Measurements from ENCODE around the gene CHRNA4. TPM values are rescaled to one million over a fixed set of nuclear protein-coding genes. Genes with fewer than 3 reads are reported as not detected.

CHRNA4 gene
- total and polyA plus RNA-seq, 9 of the 15 experiments (the other 6 are each of a cell fraction or from before 2014, with no cell fraction given), result not detected

DNA sequence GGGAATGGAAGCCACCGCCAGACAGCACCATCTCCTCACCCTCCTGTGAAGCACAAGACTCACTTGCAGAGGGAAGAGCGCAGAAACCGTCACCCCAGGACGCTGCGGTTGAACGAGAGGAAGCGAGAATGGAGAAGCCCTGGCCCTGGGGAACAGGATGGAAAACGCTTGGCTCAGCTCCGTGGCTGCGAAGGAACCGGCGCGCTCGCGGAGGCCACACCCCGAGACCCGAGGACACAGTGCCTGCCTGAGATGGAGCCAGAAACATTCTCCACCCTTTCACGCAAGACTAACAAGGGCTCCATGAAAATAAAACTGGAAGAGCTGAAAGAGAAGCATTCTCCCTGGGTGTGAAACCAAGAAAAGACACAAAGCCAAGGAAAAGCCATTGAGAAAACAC, 25.3 kb upstream of the CHRNA4 start:
- Histone ChIP-seq H2AFZ (ENCODE audit: low read depth, low read length) (no peak overlapping the region), H3K4me2 (ENCODE audit: insufficient read depth, low read length) (no peak overlapping the region), H3K9me3 (replicated peaks; ENCODE audit: control insufficient read depth, insufficient read depth, low read depth, low read length) (peaks cover 8% of the 10 kb centered on the region), H3K4me3 (no peak overlapping the region), H3K9ac (ENCODE audit: insufficient read depth in 1 of 2, low read depth in 2 of 2, low read length in 2 of 2) (no peak overlapping the region), H3K9me1 (ENCODE audit: control insufficient read depth, insufficient read depth, low read length) (no peaks in the 10 kb centered on the region), H3K4me1 (replicated peaks in 1 of 2; ENCODE audit: control insufficient read depth in 2 of 2, insufficient read depth in 2 of 2, low read length in 2 of 2) (peaks cover 0 to 5% of the 10 kb centered on the region in 2 experiments; a peak in 2 of 5 replicates), H3K27ac (ENCODE audit: extremely low read depth, low read depth, low read length) (no peak overlapping the region), H4K20me1 (replicated peaks; ENCODE audit: control insufficient read depth, insufficient read depth, low read length) (no peaks in the 10 kb centered on the region), H3K27me3 (ENCODE audit: control insufficient read depth in 2 of 2, insufficient read depth in 2 of 2, low read length in 2 of 2) (peaks cover 0 to 3% of the 10 kb centered on the region in 2 experiments; a peak in 3 of 5 replicates), H3K79me2 (ENCODE audit: control insufficient read depth, insufficient read depth, low read length) (no peaks in the 10 kb centered on the region), H3K36me3 (ENCODE audit: control insufficient read depth, insufficient read depth, low read length) (no peaks in the 10 kb centered on the region)
- intact Hi-C loops (cut with micrococcal nuclease) (no loop called here), in situ Hi-C loops (cut with MboI) (no loop called here)
- ATAC-seq, result no peak
- 47% methylated on average over 18 of the region's 18 CpGs for WGBS (ENCODE audit: insufficient coverage, low coverage, missing lambda C conversion rate)
- BruUV-seq (replicated peaks), result no TSS peak
- FAIRE-seq, result no peak
- DNase-seq (ENCODE audit: extremely low read depth in 1 of 4, low spot score in 3 of 4), result no peak
- POLR2A ChIA-PET, result no interaction called here
- CTCF ChIA-PET (ENCODE audit: low intra/inter-chr PET ratio), result no interaction called here
- no peak for TF ChIP-seq ZZZ3 (IDR thresholded peaks at IDR 0.05)
- TF ChIP-seq ZNF354B (CRISPR knock-in tag; IDR thresholded peaks at IDR 0.05), result no peak
- TF ChIP-seq, protein P1, sequence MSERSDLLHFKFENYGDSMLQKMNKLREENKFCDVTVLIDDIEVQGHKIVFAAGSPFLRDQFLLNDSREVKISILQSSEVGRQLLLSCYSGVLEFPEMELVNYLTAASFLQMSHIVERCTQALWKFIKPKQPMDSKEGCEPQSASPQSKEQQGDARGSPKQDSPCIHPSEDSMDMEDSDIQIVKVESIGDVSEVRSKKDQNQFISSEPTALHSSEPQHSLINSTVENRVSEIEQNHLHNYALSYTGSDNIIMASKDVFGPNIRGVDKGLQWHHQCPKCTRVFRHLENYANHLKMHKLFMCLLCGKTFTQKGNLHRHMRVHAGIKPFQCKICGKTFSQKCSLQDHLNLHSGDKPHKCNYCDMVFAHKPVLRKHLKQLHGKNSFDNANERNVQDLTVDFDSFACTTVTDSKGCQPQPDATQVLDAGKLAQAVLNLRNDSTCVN (CRISPR knock-in tag; IDR thresholded peaks at IDR 0.05), result no peak
- TF ChIP-seq, protein P2, sequence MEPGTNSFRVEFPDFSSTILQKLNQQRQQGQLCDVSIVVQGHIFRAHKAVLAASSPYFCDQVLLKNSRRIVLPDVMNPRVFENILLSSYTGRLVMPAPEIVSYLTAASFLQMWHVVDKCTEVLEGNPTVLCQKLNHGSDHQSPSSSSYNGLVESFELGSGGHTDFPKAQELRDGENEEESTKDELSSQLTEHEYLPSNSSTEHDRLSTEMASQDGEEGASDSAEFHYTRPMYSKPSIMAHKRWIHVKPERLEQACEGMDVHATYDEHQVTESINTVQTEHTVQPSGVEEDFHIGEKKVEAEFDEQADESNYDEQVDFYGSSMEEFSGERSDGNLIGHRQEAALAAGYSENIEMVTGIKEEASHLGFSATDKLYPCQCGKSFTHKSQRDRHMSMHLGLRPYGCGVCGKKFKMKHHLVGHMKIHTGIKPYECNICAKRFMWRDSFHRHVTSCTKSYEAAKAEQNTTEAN (CRISPR knock-in tag; IDR thresholded peaks at IDR 0.05), result no peak
- no peak for TF ChIP-seq RBM14 (IDR thresholded peaks at IDR 0.05; ENCODE audit: borderline replicate concordance, insufficient read depth, low read depth, low read length)
- TF ChIP-seq FIP1L1 (IDR thresholded peaks at IDR 0.05; ENCODE audit: low read depth, low read length, poor library complexity, severe bottlenecking), result no peak
- no peak for TF ChIP-seq SNIP1 (IDR thresholded peaks at IDR 0.05; ENCODE audit: low read depth)
- TF ChIP-seq NFIC (IDR thresholded peaks at IDR 0.05), result no peak
- no peak for TF ChIP-seq GATA2 (CRISPR knock-in tag; IDR thresholded peaks at IDR 0.05)
- TF ChIP-seq, protein P3, sequence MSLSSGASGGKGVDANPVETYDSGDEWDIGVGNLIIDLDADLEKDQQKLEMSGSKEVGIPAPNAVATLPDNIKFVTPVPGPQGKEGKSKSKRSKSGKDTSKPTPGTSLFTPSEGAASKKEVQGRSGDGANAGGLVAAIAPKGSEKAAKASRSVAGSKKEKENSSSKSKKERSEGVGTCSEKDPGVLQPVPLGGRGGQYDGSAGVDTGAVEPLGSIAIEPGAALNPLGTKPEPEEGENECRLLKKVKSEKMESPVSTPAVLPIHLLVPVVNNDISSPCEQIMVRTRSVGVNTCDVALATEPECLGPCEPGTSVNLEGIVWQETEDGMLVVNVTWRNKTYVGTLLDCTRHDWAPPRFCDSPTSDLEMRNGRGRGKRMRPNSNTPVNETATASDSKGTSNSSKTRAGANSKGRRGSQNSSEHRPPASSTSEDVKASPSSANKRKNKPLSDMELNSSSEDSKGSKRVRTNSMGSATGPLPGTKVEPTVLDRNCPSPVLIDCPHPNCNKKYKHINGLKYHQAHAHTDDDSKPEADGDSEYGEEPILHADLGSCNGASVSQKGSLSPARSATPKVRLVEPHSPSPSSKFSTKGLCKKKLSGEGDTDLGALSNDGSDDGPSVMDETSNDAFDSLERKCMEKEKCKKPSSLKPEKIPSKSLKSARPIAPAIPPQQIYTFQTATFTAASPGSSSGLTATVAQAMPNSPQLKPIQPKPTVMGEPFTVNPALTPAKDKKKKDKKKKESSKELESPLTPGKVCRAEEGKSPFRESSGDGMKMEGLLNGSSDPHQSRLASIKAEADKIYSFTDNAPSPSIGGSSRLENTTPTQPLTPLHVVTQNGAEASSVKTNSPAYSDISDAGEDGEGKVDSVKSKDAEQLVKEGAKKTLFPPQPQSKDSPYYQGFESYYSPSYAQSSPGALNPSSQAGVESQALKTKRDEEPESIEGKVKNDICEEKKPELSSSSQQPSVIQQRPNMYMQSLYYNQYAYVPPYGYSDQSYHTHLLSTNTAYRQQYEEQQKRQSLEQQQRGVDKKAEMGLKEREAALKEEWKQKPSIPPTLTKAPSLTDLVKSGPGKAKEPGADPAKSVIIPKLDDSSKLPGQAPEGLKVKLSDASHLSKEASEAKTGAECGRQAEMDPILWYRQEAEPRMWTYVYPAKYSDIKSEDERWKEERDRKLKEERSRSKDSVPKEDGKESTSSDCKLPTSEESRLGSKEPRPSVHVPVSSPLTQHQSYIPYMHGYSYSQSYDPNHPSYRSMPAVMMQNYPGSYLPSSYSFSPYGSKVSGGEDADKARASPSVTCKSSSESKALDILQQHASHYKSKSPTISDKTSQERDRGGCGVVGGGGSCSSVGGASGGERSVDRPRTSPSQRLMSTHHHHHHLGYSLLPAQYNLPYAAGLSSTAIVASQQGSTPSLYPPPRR (CRISPR knock-in tag; IDR thresholded peaks at IDR 0.05; ENCODE audit: borderline replicate concordance), result no peak
- TF ChIP-seq RBM22 (IDR thresholded peaks at IDR 0.05; ENCODE audit: low read depth, low read length, poor library complexity, severe bottlenecking), result no peak
- no peak for TF ChIP-seq MYBL2 (IDR thresholded peaks at IDR 0.05; ENCODE audit: low read depth)
- TF ChIP-seq MYBL2 (CRISPR knock-in tag; IDR thresholded peaks at IDR 0.05; ENCODE audit: borderline replicate concordance), result no peak
- TF ChIP-seq SOX6 (IDR thresholded peaks at IDR 0.05), result no peak
- no peak for TF ChIP-seq ZC3H11A (IDR thresholded peaks at IDR 0.05; ENCODE audit: low read depth, low read length)
- no peak for TF ChIP-seq ZNF134 (CRISPR knock-in tag; conservative IDR thresholded peaks at IDR 0.05)

All from K562 (cell line).